GM18909 (cell line): ENCODE measurements around the gene TRIM8.

Experiments used
- ATAC-seq: cut with Tn5 transposase; IDR thresholded peaks from one replicate; pipeline ENCODE4 v1.9.1; 2021; ENCODE audit warnings: mild to moderate bottlenecking; ENCODE audit not compliant: unreplicated experiment, poor library complexity

TRIM8 gene

GRCh38 chr10:102614888-102615287 is 29.4 kb upstream of the TRIM8 start:
- no peak for ATAC-seq

DNA sequence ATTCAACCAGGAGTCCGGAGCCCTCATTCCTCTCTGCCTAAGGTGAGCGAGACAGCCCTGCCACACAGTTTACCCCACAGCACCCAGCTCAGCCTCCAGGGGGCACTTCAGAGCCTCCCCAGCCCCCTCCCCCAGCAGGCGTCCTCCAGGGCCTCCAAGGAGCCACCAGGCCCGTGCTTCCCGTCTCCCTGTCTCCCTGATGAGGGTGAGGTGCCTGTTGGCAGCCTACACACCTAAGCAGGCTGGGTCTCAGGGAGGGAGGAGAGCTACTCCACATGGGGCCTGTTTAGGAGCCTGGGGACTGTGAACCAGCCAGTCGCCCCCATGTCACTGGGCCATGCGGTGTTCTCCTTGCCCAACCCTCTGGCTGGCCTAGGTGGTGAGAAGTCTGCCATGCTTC is 28.9 kb upstream of the TRIM8 start:
- ATAC-seq, result no peak

DNA sequence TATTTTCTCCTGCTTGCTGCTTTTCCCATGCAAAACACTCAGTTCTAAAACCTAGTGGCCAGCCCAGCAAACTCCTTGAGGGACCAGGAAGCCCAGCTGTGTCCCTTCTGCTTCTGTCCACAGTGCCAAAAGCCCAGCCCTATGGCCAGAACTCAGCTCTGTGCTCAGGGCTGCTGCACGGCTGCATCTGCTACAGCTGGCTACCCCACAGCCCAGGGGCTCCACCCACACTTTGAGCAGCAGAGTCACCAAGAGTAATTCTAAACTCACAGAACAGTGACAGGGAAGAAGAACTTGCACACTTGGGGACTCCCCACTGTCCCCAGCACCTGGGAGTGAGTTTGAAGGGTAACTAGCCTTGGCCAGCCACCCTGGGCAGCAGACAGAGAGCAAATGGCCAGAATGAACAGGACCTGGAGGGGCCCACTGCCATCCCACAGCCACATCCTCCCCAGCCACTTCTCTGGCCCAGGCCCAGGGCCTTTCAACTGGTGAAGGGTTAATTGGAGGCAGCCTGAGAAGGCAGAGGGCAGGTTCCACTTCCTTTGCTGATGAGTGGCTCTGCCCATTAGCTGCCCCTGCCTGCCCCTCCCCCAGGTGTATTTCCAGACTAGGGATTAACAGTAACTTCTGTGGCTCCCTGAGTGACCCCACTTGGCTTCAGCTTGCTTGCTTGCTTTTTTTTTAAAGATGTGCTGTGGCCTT is 28.1 kb upstream of the TRIM8 start:
- ATAC-seq, result no peak

- ATAC-seq, result no peak
Observed at GRCh38 chr10:102617041-102617440, 27.2 kb upstream of the TRIM8 start.

DNA sequence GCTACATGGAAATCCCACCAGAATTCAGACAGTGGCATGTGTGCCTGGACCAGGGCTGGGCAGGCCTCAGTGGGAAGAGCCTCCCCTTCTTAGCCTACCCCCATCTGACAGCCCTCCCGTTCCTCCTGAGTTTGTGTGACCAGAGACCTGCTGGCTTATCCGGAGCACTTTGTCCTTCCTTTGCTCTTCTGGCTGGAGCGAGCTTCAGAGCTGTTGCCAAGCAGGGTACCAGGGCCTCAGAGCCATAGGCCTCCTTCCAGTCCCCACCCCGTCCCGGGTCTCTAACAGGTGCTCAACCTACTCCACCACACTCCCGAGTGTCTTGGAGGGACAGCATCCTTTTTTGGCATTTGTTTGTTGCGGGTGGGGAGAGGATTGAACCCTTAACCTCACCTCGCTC is 26.5 kb upstream of the TRIM8 start:
- no peak for ATAC-seq

DNA sequence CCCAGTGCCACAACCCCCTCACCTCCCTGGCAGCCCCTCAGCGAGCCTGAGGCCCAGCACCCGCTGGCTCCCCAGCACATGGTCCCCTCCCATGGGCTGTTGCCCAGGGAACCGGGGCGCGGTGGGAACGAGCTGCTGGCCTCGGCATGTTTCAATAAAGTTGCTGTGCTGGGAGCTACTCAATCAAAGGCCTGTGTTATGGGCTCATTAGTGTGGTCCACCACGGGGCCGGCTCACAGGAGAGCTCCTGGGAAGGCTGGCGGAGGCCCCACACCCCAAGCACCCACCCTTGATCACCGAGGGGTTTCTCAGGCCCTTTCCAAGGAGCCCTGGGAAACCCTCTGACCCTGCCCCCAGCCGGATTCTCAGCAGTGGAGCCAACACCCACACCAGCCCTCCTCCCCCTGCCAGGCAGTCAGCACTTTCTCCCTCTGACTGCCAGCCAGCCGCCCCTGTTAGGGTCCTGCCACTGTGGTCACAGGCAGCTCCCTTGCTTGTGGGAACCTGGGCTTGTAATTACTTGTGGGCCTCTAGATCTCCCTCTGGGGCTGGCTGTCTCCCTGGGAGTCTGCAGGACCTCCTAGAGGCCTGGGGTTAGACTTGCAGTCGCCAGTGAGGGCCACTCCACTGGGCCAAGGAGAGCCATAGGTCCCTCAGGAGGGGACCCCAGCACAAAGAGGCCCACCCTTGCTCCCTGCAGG is 24.8 kb upstream of the TRIM8 start:
- no peak for ATAC-seq

- no peak for ATAC-seq
Observed at GRCh38 chr10:102620138-102620590, 24.1 kb upstream of the TRIM8 start.

- no peak for ATAC-seq
Observed at GRCh38 chr10:102620591-102621442, 23.5 kb upstream of the TRIM8 start.

- ATAC-seq, result no peak
Observed at GRCh38 chr10:102621443-102622325, 22.6 kb upstream of the TRIM8 start.

DNA sequence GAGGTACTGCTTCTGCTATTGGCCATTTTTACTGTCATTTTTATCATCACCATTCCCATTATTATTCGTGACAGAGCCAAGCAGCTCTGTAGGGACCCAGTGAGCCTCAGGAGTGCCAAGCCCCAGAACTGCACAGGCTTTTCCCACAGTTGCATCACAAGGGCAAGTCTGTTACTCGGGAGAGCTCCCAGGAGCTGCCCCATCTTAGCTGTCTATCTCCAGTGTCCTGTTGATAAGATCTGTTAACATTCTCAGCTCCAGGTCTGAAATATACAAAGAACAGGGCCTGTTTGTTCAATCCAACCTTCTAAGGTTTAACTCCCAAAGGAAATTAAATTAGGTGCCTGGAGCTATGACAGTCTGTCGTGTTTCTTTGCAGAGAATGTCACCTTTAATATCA is 20.2 kb upstream of the TRIM8 start:
- ATAC-seq, result no peak

GRCh38 chr10:102624751-102625645 is 19.3 kb upstream of the TRIM8 start:
- ATAC-seq, result no peak

- ATAC-seq, result no peak
Observed at GRCh38 chr10:102626026-102626685, 18.1 kb upstream of the TRIM8 start.

GRCh38 chr10:102627291-102627735 is 17.0 kb upstream of the TRIM8 start:
- ATAC-seq, result no peak

GRCh38 chr10:102627736-102628293 is 16.5 kb upstream of the TRIM8 start:
- ATAC-seq, result no peak

DNA sequence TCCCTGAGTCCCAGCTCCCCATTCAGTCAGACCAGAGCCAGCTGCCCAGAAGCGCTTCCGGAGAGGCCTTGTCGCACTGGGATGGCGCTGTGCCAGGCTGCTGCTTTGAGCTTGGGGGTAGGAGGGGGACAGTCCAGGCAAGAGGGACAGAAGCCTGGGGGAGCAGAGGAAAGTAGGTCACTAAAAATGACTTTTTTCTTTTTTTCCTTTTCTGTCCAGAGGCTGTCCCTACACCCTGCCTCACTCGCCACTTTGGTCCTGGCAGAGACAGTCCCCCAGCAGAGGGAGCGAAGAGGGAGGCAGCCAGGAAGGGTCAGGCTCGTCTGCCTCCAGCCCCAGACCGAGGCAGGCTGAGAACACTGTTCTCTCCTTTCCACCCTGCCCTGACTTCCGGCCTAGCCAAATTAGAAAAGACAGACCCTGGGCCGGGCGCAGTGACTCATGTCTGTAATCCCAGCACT is 15.8 kb upstream of the TRIM8 start:
- ATAC-seq, result no peak

- no peak for ATAC-seq
Observed at GRCh38 chr10:102629661-102630614, 14.3 kb upstream of the TRIM8 start.

GRCh38 chr10:102630663-102631062 is 13.6 kb upstream of the TRIM8 start:
- no peak for ATAC-seq
